ENCODE measurements around the gene GLI2. TPM values are rescaled to one million over a fixed set of nuclear protein-coding genes. Genes with fewer than 3 reads are reported as not detected.

Gene GLI2
- total RNA-seq, 1 experiment from 2014 or later, result not detected

DNA sequence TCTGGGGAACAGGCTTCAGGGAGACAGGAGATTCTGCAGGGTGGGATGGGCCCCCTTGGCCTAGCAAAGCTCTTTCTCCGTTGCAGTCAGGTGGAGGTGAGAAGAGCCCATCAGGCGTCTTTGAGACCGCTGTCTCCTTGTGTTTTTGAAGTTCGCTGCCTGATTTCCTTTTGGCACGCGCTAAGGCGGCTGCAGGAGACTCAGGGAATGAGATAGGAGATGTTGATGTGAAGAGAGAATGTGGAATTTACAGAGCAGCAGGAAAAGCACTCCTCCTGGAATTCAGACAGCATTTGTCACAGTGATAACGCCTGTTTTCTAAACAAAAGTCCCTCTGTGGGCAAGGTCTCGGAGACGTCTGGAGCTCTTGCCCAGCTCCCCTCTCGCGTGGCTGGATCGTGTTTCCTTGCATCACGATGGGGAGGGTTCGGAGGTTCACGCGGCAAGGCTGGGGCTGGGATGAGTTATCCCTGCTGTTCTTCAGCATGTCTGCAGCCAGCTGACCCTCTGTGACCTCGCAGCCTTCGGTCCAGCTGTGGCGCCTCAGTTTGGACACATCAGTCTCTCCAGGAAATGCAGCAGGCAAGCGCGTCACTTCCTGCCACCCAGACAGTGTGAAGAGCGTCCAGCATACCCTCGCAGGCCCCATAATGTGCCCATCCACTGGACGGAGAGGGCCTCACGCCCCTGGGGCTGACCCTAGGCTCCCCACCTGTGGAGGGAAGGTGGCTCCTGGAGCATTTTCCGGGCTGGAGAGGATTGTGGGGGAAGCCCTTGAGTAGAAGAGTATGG lies 30.2 kb downstream of the GLI2 start:
- Histone ChIP-seq H3K79me2 (ENCODE audit: low read length) (no peaks in the 10 kb centered on the region), H3K4me1 (ENCODE audit: low read length) (no peaks in the 10 kb centered on the region), H3K4me3 (ENCODE audit: low read length) (no peak overlapping the region), H2AFZ (ENCODE audit: low read length) (no peak overlapping the region), H3K27me3 (ENCODE audit: low read length) (no peaks in the 10 kb centered on the region), H3K4me2 (ENCODE audit: low read depth, low read length, poor library complexity, severe bottlenecking) (no peak overlapping the region), H4K20me1 (ENCODE audit: insufficient read depth, low read depth, low read length) (no peaks in the 10 kb centered on the region), H3K9me2 (replicated peaks; ENCODE audit: insufficient read depth, low read length) (no peaks in the 10 kb centered on the region), H3K9ac (ENCODE audit: low read length) (no peak overlapping the region), H3K36me3 (ENCODE audit: insufficient read depth, low read length) (no peaks in the 10 kb centered on the region), H3K9me3 (ENCODE audit: low read length) (no peaks in the 10 kb centered on the region), H3K27ac (ENCODE audit: low read length) (no peak overlapping the region)
- DNase-seq, result no peak

DNA sequence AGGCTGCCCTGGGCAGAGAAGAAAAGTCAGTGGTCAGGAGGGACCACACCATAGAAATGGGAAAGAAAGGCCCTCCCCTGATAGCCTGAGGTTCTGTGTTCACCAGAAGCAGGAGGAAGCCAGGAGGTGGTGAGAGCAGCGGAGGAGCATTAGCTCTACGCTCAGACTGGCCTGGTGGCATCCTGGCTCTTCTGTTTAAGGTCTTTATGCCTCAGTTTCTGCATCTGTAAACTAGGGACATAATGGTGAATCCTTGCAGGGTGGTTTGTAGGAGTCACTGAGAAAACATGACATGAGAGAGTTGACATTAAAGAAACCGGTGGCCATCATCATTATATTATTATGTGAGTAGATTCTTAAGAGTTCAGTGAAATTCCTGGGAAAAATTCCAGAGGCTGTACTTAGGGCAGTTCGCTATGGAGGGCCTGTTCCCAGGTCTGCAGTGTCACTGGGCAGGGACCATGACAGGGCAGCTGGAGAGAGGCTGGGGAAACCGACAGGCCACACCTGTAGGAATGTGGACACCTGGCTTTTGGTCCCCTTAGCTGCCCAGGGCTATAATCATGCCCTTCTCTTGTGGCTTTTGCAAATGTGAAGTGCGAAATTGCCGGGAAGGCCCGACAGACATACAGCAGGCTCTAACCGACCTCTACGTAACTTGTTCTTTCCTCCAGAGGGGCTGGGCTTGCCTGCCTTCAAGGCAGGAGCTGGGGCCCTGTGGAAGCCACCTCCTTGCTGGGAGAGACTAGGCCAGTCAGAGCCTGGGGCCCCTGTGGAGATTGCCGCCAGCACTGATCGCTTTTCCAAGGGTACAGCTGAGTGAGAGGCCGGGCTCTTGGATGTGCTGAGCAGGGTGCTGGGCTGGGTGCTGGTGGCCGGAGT lies 31.0 kb downstream of the GLI2 start:
- no peaks in the 10 kb centered on the region for H3K79me2 ChIP-seq (ENCODE audit: low read length)
- no peak overlapping the region for H3K27ac ChIP-seq (ENCODE audit: low read length)
- H3K27me3 ChIP-seq (ENCODE audit: low read length), result no peaks in the 10 kb centered on the region
- H3K36me3 ChIP-seq (ENCODE audit: insufficient read depth, low read length), result no peaks in the 10 kb centered on the region
- H3K4me2 ChIP-seq (ENCODE audit: low read depth, low read length, poor library complexity, severe bottlenecking), result no peak overlapping the region
- H3K4me1 ChIP-seq (ENCODE audit: low read length), result no peaks in the 10 kb centered on the region
- no peak overlapping the region for H2AFZ ChIP-seq (ENCODE audit: low read length)
- H4K20me1 ChIP-seq (ENCODE audit: insufficient read depth, low read depth, low read length), result no peaks in the 10 kb centered on the region
- DNase-seq, result no peak
- H3K9me2 ChIP-seq (replicated peaks; ENCODE audit: insufficient read depth, low read length), result no peaks in the 10 kb centered on the region
- H3K9ac ChIP-seq (ENCODE audit: low read length), result no peak overlapping the region
- no peak overlapping the region for H3K4me3 ChIP-seq (ENCODE audit: low read length)
- H3K9me3 ChIP-seq (ENCODE audit: low read length), result no peaks in the 10 kb centered on the region

DNA sequence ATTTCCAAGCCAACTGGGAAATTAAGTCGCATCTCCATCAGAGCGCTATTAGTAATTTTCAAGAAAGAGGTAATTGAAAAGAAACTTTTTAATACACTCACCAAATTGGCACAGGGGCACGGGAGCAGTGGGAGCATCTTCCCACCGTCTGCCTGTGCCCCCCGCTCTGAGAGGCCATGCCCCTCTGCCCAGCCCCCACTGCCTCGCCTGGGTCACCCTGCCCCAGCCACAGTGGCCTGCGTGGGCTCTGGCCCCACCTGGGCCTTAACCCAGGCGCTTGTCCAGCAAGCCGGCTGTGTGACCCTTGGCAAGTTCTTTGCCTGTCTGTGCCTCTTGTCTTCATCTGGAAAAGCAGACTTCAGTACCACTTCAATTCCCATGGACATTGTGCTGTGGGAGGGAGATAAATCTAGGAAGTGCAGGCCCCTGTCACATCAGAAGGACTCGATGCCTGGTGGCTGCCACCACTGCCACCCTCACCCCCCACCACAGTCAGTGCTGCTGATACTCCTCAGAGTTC lies 31.9 kb downstream of the GLI2 start:
- H3K27ac ChIP-seq (ENCODE audit: low read length), result no peak overlapping the region
- H3K9ac ChIP-seq (ENCODE audit: low read length), result no peak overlapping the region
- H3K9me3 ChIP-seq (ENCODE audit: low read length), result no peaks in the 10 kb centered on the region
- H3K4me1 ChIP-seq (ENCODE audit: low read length), result no peaks in the 10 kb centered on the region
- H2AFZ ChIP-seq (ENCODE audit: low read length), result no peak overlapping the region
- H3K4me2 ChIP-seq (ENCODE audit: low read depth, low read length, poor library complexity, severe bottlenecking), result no peak overlapping the region
- H3K9me2 ChIP-seq (replicated peaks; ENCODE audit: insufficient read depth, low read length), result no peaks in the 10 kb centered on the region
- no peaks in the 10 kb centered on the region for H3K27me3 ChIP-seq (ENCODE audit: low read length)
- H3K4me3 ChIP-seq (ENCODE audit: low read length), result no peak overlapping the region
- DNase-seq, result no peak
- no peaks in the 10 kb centered on the region for H3K36me3 ChIP-seq (ENCODE audit: insufficient read depth, low read length)
- no peaks in the 10 kb centered on the region for H3K79me2 ChIP-seq (ENCODE audit: low read length)
- no peaks in the 10 kb centered on the region for H4K20me1 ChIP-seq (ENCODE audit: insufficient read depth, low read depth, low read length)

DNA sequence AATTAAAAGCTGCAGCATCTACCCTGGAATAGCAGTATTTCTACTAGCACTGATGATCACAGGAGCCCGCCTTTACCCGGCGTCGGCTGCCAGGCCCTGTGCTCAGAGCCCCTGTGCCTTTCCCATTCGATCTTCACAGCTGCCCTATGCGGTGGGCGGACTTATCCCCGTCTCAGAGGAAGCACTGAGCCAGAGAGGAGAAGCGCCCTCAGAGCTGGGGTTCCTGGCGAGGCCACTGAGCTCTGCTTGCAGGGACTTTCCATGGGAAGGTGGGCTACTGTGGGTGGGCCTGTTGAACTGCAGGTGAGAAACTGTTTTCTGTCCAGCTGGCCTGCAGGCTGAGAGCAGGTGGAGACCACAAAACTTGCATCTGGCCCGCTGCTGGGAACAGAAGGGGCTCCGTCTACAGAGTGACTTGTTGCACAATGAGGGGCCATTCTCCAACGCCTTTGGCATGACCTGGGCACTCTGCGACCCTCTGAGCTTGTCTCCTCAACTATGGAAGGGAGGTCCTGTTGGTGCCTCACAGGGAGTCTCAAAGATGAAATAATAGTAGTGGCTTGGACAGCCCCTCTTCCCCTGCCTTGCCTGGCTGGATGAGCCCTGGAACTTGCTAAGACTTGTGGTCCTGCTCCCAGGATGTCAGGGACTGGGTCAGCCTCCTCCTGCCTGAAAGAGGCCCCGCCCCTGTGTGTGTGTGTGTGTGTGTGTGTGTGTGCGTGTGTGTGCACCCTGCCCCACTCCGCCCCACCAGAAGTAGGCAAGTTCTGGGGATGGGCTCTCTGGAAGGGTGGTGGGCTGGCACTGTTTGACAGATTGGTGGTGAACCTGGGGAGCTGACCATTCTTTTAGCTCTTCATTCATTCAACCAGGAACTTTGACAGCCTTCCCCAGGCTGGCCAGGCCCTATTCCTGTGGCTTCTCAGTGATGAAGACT lies 32.7 kb downstream of the GLI2 start:
- Histone ChIP-seq H3K4me3 (ENCODE audit: low read length) (no peak overlapping the region), H3K27ac (ENCODE audit: low read length) (no peak overlapping the region), H3K9me3 (ENCODE audit: low read length) (no peaks in the 10 kb centered on the region), H3K9me2 (replicated peaks; ENCODE audit: insufficient read depth, low read length) (no peaks in the 10 kb centered on the region), H4K20me1 (ENCODE audit: insufficient read depth, low read depth, low read length) (no peaks in the 10 kb centered on the region), H3K79me2 (ENCODE audit: low read length) (no peaks in the 10 kb centered on the region), H2AFZ (ENCODE audit: low read length) (no peak overlapping the region), H3K27me3 (ENCODE audit: low read length) (no peaks in the 10 kb centered on the region), H3K9ac (ENCODE audit: low read length) (no peak overlapping the region), H3K36me3 (ENCODE audit: insufficient read depth, low read length) (no peaks in the 10 kb centered on the region), H3K4me2 (ENCODE audit: low read depth, low read length, poor library complexity, severe bottlenecking) (no peak overlapping the region), H3K4me1 (ENCODE audit: low read length) (no peaks in the 10 kb centered on the region)
- DNase-seq, result no peak

DNA sequence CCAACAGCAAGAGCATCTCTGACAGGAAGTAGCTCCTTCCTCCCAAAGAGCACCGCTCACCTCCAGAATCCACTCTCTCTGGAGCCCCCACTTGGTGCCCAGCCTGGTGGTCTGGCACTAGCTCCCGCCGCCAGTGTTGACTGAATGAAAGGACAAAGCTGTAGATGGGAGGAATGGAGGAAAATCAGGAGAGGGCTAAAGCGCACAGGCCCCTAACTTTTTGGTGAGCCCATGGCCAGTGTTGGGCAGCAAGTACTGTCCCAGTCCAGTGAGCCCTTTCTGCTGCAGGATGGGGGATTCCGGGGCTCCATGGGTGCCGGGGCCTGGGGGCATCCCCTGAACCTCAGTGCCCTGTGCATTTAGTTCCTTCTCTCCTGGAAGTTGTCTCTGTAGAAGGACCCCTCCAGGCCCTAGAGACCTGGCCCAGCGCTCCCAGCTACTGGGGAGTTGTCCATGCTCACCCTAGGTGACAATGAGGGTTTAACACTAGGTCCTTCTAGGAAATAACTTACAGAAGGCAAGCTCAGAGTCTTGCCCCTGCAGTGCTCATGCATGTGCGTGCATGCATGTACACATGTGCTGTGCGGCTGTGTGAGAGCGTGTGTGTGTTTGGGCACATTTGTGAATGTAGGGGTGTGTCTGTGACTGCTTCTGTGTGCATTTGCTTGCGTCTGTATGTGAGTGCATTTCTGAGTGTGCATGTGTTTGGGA lies 33.6 kb downstream of the GLI2 start:
- no peak overlapping the region for H2AFZ ChIP-seq (ENCODE audit: low read length)
- H3K79me2 ChIP-seq (ENCODE audit: low read length), result no peaks in the 10 kb centered on the region
- no peaks in the 10 kb centered on the region for H3K9me3 ChIP-seq (ENCODE audit: low read length)
- H3K4me2 ChIP-seq (ENCODE audit: low read depth, low read length, poor library complexity, severe bottlenecking), result no peak overlapping the region
- no peaks in the 10 kb centered on the region for H3K9me2 ChIP-seq (replicated peaks; ENCODE audit: insufficient read depth, low read length)
- H3K4me1 ChIP-seq (ENCODE audit: low read length), result no peaks in the 10 kb centered on the region
- DNase-seq, result no peak
- no peak overlapping the region for H3K9ac ChIP-seq (ENCODE audit: low read length)
- no peak overlapping the region for H3K4me3 ChIP-seq (ENCODE audit: low read length)
- no peaks in the 10 kb centered on the region for H3K27me3 ChIP-seq (ENCODE audit: low read length)
- H4K20me1 ChIP-seq (ENCODE audit: insufficient read depth, low read depth, low read length), result no peaks in the 10 kb centered on the region
- H3K27ac ChIP-seq (ENCODE audit: low read length), result no peak overlapping the region
- no peaks in the 10 kb centered on the region for H3K36me3 ChIP-seq (ENCODE audit: insufficient read depth, low read length)

DNA sequence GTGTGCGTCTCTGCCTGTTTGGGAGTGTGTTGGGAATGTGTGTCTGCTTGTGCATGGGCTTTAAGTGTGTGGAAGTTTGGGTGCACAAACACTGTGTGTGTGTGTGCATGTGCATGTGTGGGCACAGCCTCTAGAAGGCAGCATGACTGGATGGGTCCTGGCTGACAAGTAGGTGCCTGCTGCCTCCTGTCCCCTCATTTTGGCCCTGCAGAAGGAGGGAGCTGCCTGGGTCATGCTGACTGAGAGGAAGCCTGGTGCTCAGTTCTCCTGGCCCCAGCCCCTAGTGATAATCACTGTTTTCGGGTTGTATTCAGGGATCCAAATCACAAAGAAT lies 34.1 kb downstream of the GLI2 start:
- Histone ChIP-seq H4K20me1 (ENCODE audit: insufficient read depth, low read depth, low read length) (no peaks in the 10 kb centered on the region), H3K79me2 (ENCODE audit: low read length) (no peaks in the 10 kb centered on the region), H3K9me3 (ENCODE audit: low read length) (no peaks in the 10 kb centered on the region)

DNA sequence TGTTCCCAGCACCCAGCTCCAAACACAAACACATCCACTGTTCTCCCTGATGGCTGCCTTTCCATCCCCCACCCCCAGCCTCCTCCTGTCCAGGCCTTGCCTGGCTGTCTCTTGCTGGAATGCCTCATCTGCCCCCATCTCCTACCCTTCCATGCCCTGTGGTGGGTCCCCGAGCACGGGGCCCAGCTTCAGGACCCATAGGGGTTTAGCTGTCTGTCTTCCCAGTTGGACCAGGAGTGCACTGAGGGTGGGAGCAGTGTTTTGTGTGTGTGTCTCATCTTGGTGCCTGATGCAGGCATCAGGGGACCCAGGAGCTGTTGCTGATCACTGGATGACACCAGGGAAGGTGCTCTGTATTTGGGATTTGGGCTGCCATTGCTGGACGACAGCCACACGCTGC lies 34.5 kb downstream of the GLI2 start:
- no peak overlapping the region for H3K4me3 ChIP-seq (ENCODE audit: low read length)
- H3K9ac ChIP-seq (ENCODE audit: low read length), result no peak overlapping the region
- H3K9me2 ChIP-seq (replicated peaks; ENCODE audit: insufficient read depth, low read length), result no peaks in the 10 kb centered on the region
- no peak overlapping the region for H3K4me2 ChIP-seq (ENCODE audit: low read depth, low read length, poor library complexity, severe bottlenecking)
- no peak for DNase-seq
- no peak overlapping the region for H2AFZ ChIP-seq (ENCODE audit: low read length)
- H3K79me2 ChIP-seq (ENCODE audit: low read length), result no peaks in the 10 kb centered on the region
- no peaks in the 10 kb centered on the region for H3K27me3 ChIP-seq (ENCODE audit: low read length)
- no peaks in the 10 kb centered on the region for H4K20me1 ChIP-seq (ENCODE audit: insufficient read depth, low read depth, low read length)
- no peaks in the 10 kb centered on the region for H3K9me3 ChIP-seq (ENCODE audit: low read length)
- no peaks in the 10 kb centered on the region for H3K4me1 ChIP-seq (ENCODE audit: low read length)
- H3K27ac ChIP-seq (ENCODE audit: low read length), result no peak overlapping the region
- no peaks in the 10 kb centered on the region for H3K36me3 ChIP-seq (ENCODE audit: insufficient read depth, low read length)

More for the DNA sequence above, 34.1 kb downstream of the GLI2 start:
- Histone ChIP-seq H3K27me3 (ENCODE audit: low read length) (no peaks in the 10 kb centered on the region), H3K4me1 (ENCODE audit: low read length) (no peaks in the 10 kb centered on the region), H3K36me3 (ENCODE audit: insufficient read depth, low read length) (no peaks in the 10 kb centered on the region), H3K9me2 (replicated peaks; ENCODE audit: insufficient read depth, low read length) (no peaks in the 10 kb centered on the region), H3K9ac (ENCODE audit: low read length) (no peak overlapping the region), H3K27ac (ENCODE audit: low read length) (no peak overlapping the region), H2AFZ (ENCODE audit: low read length) (no peak overlapping the region), H3K4me2 (ENCODE audit: low read depth, low read length, poor library complexity, severe bottlenecking) (no peak overlapping the region), H3K4me3 (ENCODE audit: low read length) (no peak overlapping the region)
- no peak for DNase-seq
